Right lobe of liver (tissue), 4 donors: ENCODE measurements around the gene UTF1.

Experiments
- CTCF ChIP-seq, 4 donors: fragments of 200-600 bp in 3 of 4; fragments of 450-650 bp in 1 of 4; IDR thresholded peaks; one replicate each; pipeline versions ENCODE4 v1.5.1 to v1.8.0; 2016 to 2022; ENCODE audit warnings: antibody characterized with exemption in 4 of 4, mild to moderate bottlenecking in 2 of 4
- POLR2A ChIP-seq: fragments of 450-650 bp; IDR thresholded peaks from one replicate; pipeline ENCODE4 v1.6.1; 2017; ENCODE audit warnings: antibody characterized with exemption, mild to moderate bottlenecking
- donor health status: DM: no; HTN: no; CAD: no.
- donor health status: DM: no; HTN: no; CAD: no.
- donor health status: DM: no; HTN: yes; CAD: no.

- TF ChIP-seq POLR2A (no peak), CTCF (IDR thresholded peaks at IDR 0.05) (no peak)
Measured at GRCh38 chr10:133196936-133197758, 32.9 kb upstream of the UTF1 start.
